Measurements from ENCODE around the gene NDUFA11. TPM values are rescaled to one million over a fixed set of nuclear protein-coding genes. Genes with fewer than 3 reads are reported as not detected.

The NDUFA11 gene
- total RNA-seq, 2 donors from 2014 or later: 503 to 537 TPM

DNA sequence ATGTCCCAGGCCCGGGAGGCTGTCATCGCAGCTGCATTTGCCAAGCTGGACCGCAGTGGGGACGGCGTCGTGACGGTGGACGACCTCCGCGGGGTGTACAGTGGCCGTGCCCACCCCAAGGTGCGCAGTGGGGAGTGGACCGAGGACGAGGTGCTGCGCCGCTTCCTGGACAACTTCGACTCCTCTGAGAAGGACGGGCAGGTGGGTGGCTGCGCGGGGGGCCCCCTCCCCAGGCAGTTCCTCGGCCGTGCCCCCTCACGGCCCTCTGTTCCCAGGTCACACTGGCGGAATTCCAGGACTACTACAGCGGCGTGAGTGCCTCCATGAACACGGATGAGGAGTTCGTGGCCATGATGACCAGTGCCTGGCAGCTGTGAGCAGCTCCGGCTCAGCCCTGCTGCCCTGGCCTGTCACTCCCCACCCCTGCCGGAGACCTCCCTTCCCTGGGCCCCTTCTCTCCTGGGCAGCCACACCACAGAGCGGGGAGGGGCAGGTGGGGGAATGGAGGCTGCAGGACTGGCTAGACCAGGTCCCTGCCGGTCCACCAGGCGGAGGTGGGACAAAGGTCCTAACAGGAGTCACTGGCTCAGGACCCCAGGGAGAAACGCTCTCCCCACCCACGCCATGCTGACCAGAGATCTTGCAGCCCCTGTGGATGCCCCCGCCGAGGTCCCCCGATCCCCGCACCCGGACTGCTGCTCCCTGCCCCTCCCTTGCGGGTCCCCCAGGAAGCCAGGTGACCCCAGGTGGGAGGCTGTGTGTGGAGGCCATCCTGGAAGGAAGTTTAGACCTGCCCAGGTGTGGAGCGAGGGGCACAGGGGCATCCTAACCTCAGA lies 11.6 kb upstream of the NDUFA11 start:
- DNase-seq: no peak
- intact Hi-C loops (cut with DNase I): loop anchor here in 1 of 2 donors (5.0 kb wide), 1 partner anchor 37 kb away; no protein-coding TSS in a partner anchor
- peak; percentile 31 to 69 for ATAC-seq

- DNase-seq: no peak
- no peak for ATAC-seq
- intact Hi-C loops (cut with DNase I): loop anchor here in 1 of 2 donors (5.0 kb wide), 1 partner anchor 38 kb away; no protein-coding TSS in a partner anchor
Measured at GRCh38 chr19:5914358-5914774, 10.8 kb upstream of the NDUFA11 start.

DNA sequence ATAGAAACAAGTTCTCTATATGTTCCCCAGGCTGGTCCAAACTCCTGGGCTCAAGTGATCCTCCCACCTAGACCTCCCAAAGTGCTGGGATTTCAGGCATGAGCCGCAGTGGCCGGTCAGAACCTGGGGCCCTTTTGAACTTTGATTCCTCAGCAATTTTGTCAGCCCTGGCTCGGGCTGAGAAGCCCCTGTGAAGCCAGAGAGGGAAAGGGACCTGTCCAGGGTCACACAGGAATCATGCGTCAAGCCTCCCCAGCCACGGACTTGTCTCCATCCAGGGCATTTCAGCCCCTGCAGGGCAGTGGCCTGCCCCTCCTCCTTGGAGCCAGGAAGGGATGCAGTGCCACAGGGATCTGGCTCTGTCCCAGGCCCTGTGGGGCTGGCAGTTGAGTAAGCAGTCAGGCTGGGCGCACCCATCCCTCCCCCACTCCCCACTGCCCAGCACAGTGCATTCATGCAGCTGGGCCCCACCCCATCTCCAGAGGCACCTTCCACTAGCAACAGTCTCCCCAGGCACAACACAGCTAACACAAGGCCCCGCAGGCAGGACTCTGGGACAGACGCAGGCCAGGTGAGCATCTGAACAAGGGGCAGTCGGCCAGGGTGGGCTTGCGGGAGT lies 10.3 kb upstream of the NDUFA11 start, which contains the start of gene CAPS:
Gene CAPS, plus strand, starts transcription at position 516 of the 619 bp plus-strand sequence. CDS start 153 bp downstream, outside the sequence.
- DNase-seq: peak; percentile 63
- intact Hi-C loops (cut with DNase I): loop anchor here in 1 of 2 donors (5.0 kb wide), 1 partner anchor 38 kb away; no protein-coding TSS in a partner anchor
- peak; percentile 63 to 81 for ATAC-seq

GRCh38 chr19:5911366-5911765 lies 7.8 kb upstream of the NDUFA11 start:
- intact Hi-C loops (cut with DNase I): loop anchor here in 1 of 2 donors (5.0 kb wide), 1 partner anchor 41 kb away; no protein-coding TSS in a partner anchor
- DNase-seq (no peak), ATAC-seq (no peak)

DNA sequence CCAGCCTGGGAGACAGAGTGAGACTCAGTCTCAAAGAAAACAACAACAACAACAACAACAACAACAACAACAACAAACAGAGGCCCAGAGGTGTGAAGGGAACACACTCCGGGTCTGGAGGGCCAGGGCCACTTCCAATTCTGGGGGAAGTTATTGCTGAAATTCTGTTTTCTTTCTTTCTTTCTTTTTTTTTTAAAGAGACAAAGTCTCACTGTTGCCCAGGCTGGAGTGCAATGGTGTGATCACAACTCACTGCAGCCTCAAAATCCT lies 7.0 kb upstream of the NDUFA11 start:
- DNase-seq: no peak
- intact Hi-C loops (cut with DNase I): loop anchor here in 1 of 2 donors (5.0 kb wide), 1 partner anchor 42 kb away; no protein-coding TSS in a partner anchor
- no peak for ATAC-seq

DNA sequence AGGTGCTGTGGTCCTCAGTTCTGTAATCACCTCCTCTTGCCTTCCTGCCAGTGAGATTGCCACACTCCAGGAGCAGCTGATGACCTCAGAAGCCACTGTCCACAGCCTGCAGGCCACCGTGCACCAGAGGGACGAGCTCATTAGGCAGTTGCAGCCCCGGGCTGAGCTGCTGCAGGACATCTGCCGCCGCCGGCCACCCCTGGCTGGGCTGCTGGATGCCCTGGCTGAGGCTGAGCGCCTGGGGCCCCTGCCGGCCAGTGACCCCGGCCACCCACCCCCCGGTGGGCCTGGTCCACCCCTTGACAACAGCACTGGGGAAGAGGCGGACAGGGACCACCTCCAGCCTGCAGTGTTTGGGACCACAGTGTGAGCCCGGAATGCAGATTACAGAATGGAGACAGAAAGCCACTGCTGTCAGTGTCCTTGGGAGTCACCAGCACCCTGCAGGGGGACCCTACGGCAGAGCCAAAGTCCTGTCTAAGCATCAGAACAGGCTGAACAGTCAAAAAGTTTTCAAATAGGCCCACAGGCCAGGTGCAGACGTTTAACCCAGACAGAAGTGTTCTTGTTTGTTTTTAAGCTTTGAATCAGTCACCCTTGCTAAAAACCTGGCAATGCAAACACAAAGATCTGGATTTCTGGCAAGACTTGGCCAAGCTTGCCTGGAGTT lies 5.3 kb upstream of the NDUFA11 start:
- ATAC-seq (no peak), DNase-seq (no peak)
- intact Hi-C loops (cut with DNase I): no loop called here

GRCh38 chr19:5907241-5907640 lies 3.7 kb upstream of the NDUFA11 start:
- intact Hi-C loops (cut with DNase I): no loop called here
- DNase-seq (no peak), ATAC-seq (no peak)

DNA sequence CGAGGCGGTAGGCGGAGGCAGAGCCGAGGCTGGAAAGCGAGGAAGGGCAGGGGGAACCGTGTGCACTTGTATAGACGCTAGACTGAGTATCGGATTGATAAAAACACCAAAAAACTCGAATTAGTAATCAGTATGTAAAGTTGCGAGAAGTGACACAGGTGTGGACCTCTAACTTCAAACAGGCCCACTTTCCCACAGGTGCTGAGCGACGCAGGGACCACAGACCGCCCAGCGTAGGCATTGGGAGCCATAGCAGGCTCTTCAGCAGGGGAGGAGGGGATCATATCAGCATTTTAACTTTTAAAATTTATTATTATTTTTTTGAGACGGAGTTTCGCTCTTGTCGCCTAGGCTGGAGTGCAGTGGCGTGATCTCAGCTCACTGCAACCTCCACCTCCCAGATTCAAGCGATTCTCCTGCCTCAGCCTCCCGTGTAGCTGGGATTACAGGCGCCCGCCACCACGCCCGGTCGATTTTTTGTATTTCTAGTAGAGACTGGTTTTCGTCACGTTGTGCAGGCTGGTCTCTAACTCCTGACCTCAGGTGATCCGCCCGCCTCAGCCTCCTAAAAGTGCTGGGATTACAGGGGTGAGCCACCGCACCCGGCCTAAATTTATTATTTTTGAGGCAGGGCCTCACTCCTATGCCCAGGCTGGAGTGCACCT lies 1.7 kb upstream of the NDUFA11 start:
- intact Hi-C loops (cut with DNase I): no loop called here
- DNase-seq (no peak), ATAC-seq (no peak)

GRCh38 chr19:5904352-5905113 lies 943 bp upstream of the NDUFA11 start, which contains the start of gene VMAC:
Gene VMAC, plus strand, starts transcription at chr19:5904872. Its CDS starts 19 bp downstream, at chr19:5904891.
- ATAC-seq: peak; percentile 85 to 90
- intact Hi-C loops (cut with DNase I): no loop called here
- peak; percentile 100 for DNase-seq

- ATAC-seq (no peak), DNase-seq (no peak)
- intact Hi-C loops (cut with DNase I): no loop called here
Measured at GRCh38 chr19:5903056-5903623, 450 bp downstream of the NDUFA11 start.

GRCh38 chr19:5900976-5901375 lies 2.6 kb downstream of the NDUFA11 start:
- intact Hi-C loops (cut with DNase I): no loop called here

GRCh38 chr19:5899728-5900526 lies 3.7 kb downstream of the NDUFA11 start:
- ATAC-seq (no peak), DNase-seq (no peak)
- intact Hi-C loops (cut with DNase I): no loop called here

More at GRCh38 chr19:5900976-5901375, 2.6 kb downstream of the NDUFA11 start:
- no peak for DNase-seq
- no peak for ATAC-seq

- no peak for ATAC-seq
Measured at GRCh38 chr19:5897189-5897969, 6.2 kb downstream of the NDUFA11 start.

GRCh38 chr19:5896365-5897076 lies 7.1 kb downstream of the NDUFA11 start:
- no peak for DNase-seq
- no peak for ATAC-seq
- intact Hi-C loops (cut with DNase I): no loop called here

More at GRCh38 chr19:5897189-5897969, 6.2 kb downstream of the NDUFA11 start:
- no peak for DNase-seq
- intact Hi-C loops (cut with DNase I): no loop called here

- ATAC-seq: no peak
- intact Hi-C loops (cut with DNase I): loop anchor here in 1 of 2 donors (2.0 kb wide), 1 partner anchor 91 kb away; the partner anchor contains the start of gene NRTN
- DNase-seq: no peak
Measured at GRCh38 chr19:5895890-5896289, 7.7 kb downstream of the NDUFA11 start.

DNA sequence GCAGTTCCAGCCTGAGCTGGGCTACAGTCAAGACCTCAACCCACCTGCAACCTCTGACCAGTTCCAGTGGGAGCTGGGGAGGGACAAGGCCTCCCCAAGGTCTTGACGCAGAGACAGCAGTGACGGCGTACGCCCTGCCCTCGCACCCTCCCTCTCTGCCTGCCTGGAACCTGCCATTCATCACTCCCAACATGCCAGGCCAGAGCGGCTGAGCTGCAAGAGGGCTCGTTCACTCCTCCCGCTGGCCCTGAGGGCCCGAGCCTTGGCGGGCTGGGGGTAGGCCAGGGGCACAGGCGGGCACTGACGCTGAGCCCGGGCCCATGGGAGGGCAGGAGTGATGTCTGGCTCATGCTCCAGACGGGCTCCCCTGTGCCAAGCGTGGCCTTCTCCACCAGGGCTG lies 8.2 kb downstream of the NDUFA11 start:
- ATAC-seq (peak; percentile 18 to 24), DNase-seq (no peak)
- intact Hi-C loops (cut with DNase I): loop anchor here in 1 of 2 donors (2.0 kb wide), 1 partner anchor 91 kb away; the partner anchor contains the start of gene NRTN
